ENCODE data around the gene CNGB1. TPM values are rescaled to one million over a fixed set of nuclear protein-coding genes. Genes with fewer than 3 reads are reported as not detected.
A peak's percentile ranks its signal among the peaks of the same experiment; 100 is the strongest.

CNGB1 gene
- total and polyA plus RNA-seq, 2 of the 13 experiments (the other 11 are each of a cell fraction or from before 2014, with no cell fraction given): 0.02 to 0.15 TPM

DNA sequence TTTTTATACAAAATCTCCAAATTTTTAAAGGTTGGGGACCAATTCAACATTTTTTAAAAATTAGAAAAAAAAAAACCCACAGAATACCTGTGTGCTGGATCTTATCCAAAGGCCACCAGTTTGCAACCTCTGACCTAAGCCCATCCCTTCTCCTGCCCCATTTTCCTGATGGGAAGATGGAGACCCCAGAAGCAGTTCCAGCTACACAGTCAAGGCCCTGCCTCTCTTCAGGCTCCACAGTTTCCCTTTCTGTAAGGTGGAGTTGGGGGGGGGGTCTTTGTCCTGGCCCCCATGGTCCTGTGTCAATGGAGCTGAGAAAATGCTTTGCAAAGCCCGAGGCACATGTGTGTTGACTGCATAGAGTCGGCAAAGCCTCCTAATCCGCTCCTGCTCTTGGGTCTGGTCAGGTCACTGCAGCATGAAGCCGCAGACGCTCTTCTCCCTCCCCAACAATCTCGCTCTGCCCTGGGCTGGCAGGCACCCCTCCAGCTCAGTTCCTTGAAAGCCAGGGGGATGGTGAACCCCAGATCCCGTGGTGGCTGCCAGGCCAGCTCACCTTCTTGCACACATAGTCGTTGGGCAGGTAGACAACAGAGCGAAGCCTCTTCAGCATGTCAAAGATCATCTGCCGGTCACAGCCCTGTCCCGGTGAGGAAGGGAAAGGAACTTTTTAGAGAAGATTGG is 70.0 kb downstream of the CNGB1 start (continued):
- TF ChIP-seq ZNF678 (CRISPR knock-in tag; IDR thresholded peaks at IDR 0.05) (no peak), ZBTB4 (CRISPR knock-in tag; IDR thresholded peaks at IDR 0.05; ENCODE audit: borderline replicate concordance) (no peak), CEBPZ (IDR thresholded peaks at IDR 0.05; ENCODE audit: low read length) (no peak), ZNF629 (CRISPR knock-in tag; conservative IDR thresholded peaks at IDR 0.05) (peak; percentile 92), KDM2A (CRISPR knock-in tag; IDR thresholded peaks at IDR 0.05; ENCODE audit: borderline replicate concordance, low read depth) (0 out of 2 replicates have a peak, but pooled peaks have one; percentile 65), ZMYM3 (CRISPR knock-in tag; IDR thresholded peaks at IDR 0.05) (peak; percentile 71), KLF9 (CRISPR knock-in tag; IDR thresholded peaks at IDR 0.05; ENCODE audit: low read depth) (no peak), ZNF513 (CRISPR knock-in tag; conservative IDR thresholded peaks at IDR 0.05) (no peak), UBTF (CRISPR knock-in tag; IDR thresholded peaks at IDR 0.05) (no peak), ZNF644 (CRISPR knock-in tag; IDR thresholded peaks at IDR 0.05; ENCODE audit: low read depth) (no peak), FOXJ3 (CRISPR knock-in tag; IDR thresholded peaks at IDR 0.05; ENCODE audit: borderline replicate concordance) (no peak), RORA (CRISPR knock-in tag; IDR thresholded peaks at IDR 0.05) (no peak), THAP11 (CRISPR knock-in tag; IDR thresholded peaks at IDR 0.05) (no peak), SIN3B (IDR thresholded peaks at IDR 0.05; ENCODE audit: low read length) (no peak), EED (CRISPR knock-in tag; IDR thresholded peaks at IDR 0.05) (no peak), ZNF598 (CRISPR knock-in tag; IDR thresholded peaks at IDR 0.05; ENCODE audit: borderline replicate concordance) (peak; percentile 65; the same call in 1 of the 2 replicates), HOXD1 (CRISPR knock-in tag; IDR thresholded peaks at IDR 0.05) (no peak)
- TF ChIP-seq, protein P1, sequence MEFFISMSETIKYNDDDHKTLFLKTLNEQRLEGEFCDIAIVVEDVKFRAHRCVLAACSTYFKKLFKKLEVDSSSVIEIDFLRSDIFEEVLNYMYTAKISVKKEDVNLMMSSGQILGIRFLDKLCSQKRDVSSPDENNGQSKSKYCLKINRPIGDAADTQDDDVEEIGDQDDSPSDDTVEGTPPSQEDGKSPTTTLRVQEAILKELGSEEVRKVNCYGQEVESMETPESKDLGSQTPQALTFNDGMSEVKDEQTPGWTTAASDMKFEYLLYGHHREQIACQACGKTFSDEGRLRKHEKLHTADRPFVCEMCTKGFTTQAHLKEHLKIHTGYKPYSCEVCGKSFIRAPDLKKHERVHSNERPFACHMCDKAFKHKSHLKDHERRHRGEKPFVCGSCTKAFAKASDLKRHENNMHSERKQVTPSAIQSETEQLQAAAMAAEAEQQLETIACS (CRISPR knock-in tag; IDR thresholded peaks at IDR 0.05): no peak

Data from HepG2 (cell line).